Neuronal stem cell (in vitro differentiated cells): ENCODE data around the gene AP3D1. TPM values are rescaled to one million over a fixed set of nuclear protein-coding genes. Genes with fewer than 3 reads are reported as not detected.
A peak's percentile ranks its signal among the peaks of the same experiment; 100 is the strongest.
"Not testable (repeated sequence)": the region's sequence is repeated elsewhere in the genome, so short reads cannot be mapped to it uniquely, and the experiment has no call there.

Experiments
- DNase-seq: peaks from one replicate; pipeline ENCODE4 v3.0.0-alpha.2; 2013; ENCODE audit warnings: low spot score
- H2AFZ ChIP-seq: one replicate; pipeline ENCODE4 v1.6.1; 2013; ENCODE audit warnings: mild to moderate bottlenecking, low read length, inconsistent platforms
- H2AK5ac ChIP-seq: 2 replicates; pipeline ENCODE4 v1.6.1; 2013; ENCODE audit warnings: low read depth, mild to moderate bottlenecking, inconsistent platforms, low read length, moderate library complexity, mixed read lengths
- H2BK120ac ChIP-seq: 2 replicates; pipeline ENCODE4 v1.6.1; 2013; ENCODE audit warnings: low read depth, mild to moderate bottlenecking, inconsistent platforms, low read length, moderate library complexity, mixed read lengths
- H2BK12ac ChIP-seq: one replicate; pipeline ENCODE4 v1.6.1; 2013; ENCODE audit warnings: low read length, inconsistent platforms
- H2BK15ac ChIP-seq: 2 replicates; pipeline ENCODE4 v1.6.1; 2013; ENCODE audit warnings: mild to moderate bottlenecking, low read length, inconsistent platforms, mixed read lengths
- H2BK5ac ChIP-seq: one replicate; pipeline ENCODE4 v1.6.1; 2013; ENCODE audit warnings: inconsistent platforms, mild to moderate bottlenecking, low read length, moderate library complexity
- H3K14ac ChIP-seq: one replicate; pipeline ENCODE4 v1.6.1; 2013; ENCODE audit warnings: low read length, inconsistent platforms
- H3K18ac ChIP-seq: 2 replicates; pipeline ENCODE4 v1.6.1; 2013; ENCODE audit warnings: low read length, inconsistent platforms
- H3K23ac ChIP-seq: 2 replicates; pipeline ENCODE4 v1.6.1; 2013; ENCODE audit warnings: low read depth, mild to moderate bottlenecking, mixed read lengths, low read length, inconsistent platforms; ENCODE audit not compliant: poor library complexity
- H3K27ac ChIP-seq: replicated peaks from 3 replicates; pipeline ENCODE4 v1.5.1; 2013; ENCODE audit warnings: low read length, inconsistent platforms
- H3K27me3 ChIP-seq, 3 experiments: 2 replicates each; pipeline ENCODE4 v1.6.1; 2013; ENCODE audit warnings: low read length in 3 of 3, mild to moderate bottlenecking in 2 of 3, inconsistent platforms in 1 of 3, low read depth in 1 of 3, mixed read lengths in 1 of 3, moderate library complexity in 1 of 3; ENCODE audit not compliant: control insufficient read depth in 3 of 3, insufficient read depth in 3 of 3
- H3K36me3 ChIP-seq, 2 donors: replicated peaks in 1 of 2; 2 replicates each; pipeline ENCODE4 v1.6.1; 2013; ENCODE audit warnings: low read length in 2 of 2; ENCODE audit not compliant: control insufficient read depth in 2 of 2, insufficient read depth in 2 of 2
- H3K4ac ChIP-seq: 2 replicates; pipeline ENCODE4 v1.6.1; 2013; ENCODE audit warnings: inconsistent platforms, mild to moderate bottlenecking, low read length, moderate library complexity
- H3K4me1 ChIP-seq, 2 donors: 1 replicate in 1 of 2; 2 replicates in 1 of 2; pipeline ENCODE4 v1.6.1; 2013; ENCODE audit warnings: low read length in 2 of 2, low read depth in 1 of 2; ENCODE audit not compliant: control insufficient read depth in 2 of 2, insufficient read depth in 1 of 2
- H3K4me2 ChIP-seq: one replicate; pipeline ENCODE4 v1.6.1; 2013; ENCODE audit warnings: mild to moderate bottlenecking, low read length, inconsistent platforms; ENCODE audit not compliant: insufficient read depth, poor library complexity, severe bottlenecking
- H3K4me3 ChIP-seq, 2 donors: 2 replicates each; pipeline ENCODE4 v1.5.1; 2013; ENCODE audit warnings: low read length in 2 of 2, mild to moderate bottlenecking in 2 of 2, inconsistent platforms in 1 of 2, moderate library complexity in 1 of 2
- H3K79me1 ChIP-seq: one replicate; pipeline ENCODE4 v1.6.1; 2013; ENCODE audit warnings: low read depth, mild to moderate bottlenecking, inconsistent platforms, low read length, moderate library complexity
- H3K9ac ChIP-seq: one replicate; pipeline ENCODE4 v1.6.1; 2013; ENCODE audit warnings: mild to moderate bottlenecking, low read depth, low read length, inconsistent platforms; ENCODE audit not compliant: poor library complexity
- H3K9me3 ChIP-seq, 2 donors: replicated peaks in 1 of 2; 2 replicates each; pipeline versions ENCODE3 to v1.6.1; 2013; ENCODE audit warnings: low read length in 2 of 2, mild to moderate bottlenecking in 2 of 2, inconsistent platforms in 1 of 2, low read depth in 1 of 2, mixed read lengths in 1 of 2, moderate library complexity in 1 of 2; ENCODE audit not compliant: control insufficient read depth in 2 of 2, insufficient read depth in 1 of 2
- H4K8ac ChIP-seq: one replicate; pipeline ENCODE4 v1.6.1; 2013; ENCODE audit warnings: low read depth, mild to moderate bottlenecking, inconsistent platforms, low read length, moderate library complexity
- H4K91ac ChIP-seq: one replicate; pipeline ENCODE4 v1.6.1; 2013; ENCODE audit warnings: low read length, low read depth, mild to moderate bottlenecking, inconsistent platforms; ENCODE audit not compliant: poor library complexity
- WGBS, 2 donors: extraction: QIAGEN DNeasy Blood & Tissue Kit; methylation state at CpG; one replicate each; pipeline ENCODE4 v1.1.7; 2013; ENCODE audit warnings: missing lambda C conversion rate in 2 of 2, mixed read lengths in 1 of 2; ENCODE audit not compliant: insufficient read length in 2 of 2, insufficient replicate concordance in 1 of 2; ENCODE audit errors: extremely low coverage in 2 of 2; 5-methylcytosine and 5-hydroxymethylcytosine counted together
- polyA plus RNA-seq, 2 experiments: library from polyadenylated mRNA; stranded (reverse); fragments of 200-250 nt; gene quantifications; one replicate each; pipeline ENCODE4 v1.2.3, GENCODE V29; 2013

The AP3D1 gene
- polyA plus RNA-seq (2013, experiment 1 of 2): 60.6 TPM
- polyA plus RNA-seq (2013, experiment 2 of 2): 60.3 TPM

DNA sequence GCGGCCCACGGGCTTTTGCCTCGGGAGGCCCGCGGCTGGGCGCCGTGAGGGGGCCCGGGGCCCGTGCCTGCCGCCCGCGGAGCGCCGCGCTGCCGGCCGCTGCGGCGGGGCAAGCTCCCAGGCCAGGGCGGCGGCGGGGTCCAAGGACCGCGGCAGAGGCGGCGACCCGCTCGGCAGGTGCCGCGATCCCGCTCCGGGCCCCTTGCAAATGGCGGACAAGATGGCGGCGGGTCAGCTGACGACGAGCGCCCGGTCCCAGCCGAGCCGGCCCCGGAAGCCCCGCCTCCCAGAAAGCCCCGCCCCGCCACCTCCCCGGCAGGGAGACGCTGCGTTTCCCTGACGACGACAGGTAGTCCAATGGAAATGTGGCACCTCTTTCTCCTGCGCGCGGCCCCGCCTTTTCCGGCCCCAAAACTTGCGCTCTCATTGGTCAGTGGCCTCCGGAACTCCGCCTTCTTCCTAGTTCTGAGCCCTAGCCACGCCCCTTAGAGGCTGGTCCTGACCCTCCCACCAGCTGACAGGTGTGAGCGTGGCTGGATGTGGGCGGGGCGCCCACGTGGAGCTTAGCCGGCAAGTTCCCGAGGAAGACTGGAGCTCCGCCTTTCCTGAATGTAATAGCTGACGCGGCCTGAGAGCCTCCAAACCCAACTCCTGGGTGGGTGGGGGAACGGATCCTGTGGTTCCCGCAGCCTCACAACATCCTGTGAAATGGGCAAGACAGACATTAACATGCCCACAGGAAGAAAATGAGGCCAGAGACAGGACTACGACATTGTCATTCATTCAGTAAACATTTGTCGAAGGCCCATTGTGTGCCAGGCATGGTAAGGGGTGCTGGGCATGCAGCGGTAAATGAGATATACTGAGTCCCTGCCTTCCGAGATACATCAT lies at the start of gene AP3D1:
AP3D1 (minus strand) TSS at position 228 of the 891 bp plus-strand sequence. CDS start 232 bp downstream, outside the sequence.
- H2BK120ac ChIP-seq: peak within 1 kb of the TSS; percentile 61
- H3K9ac ChIP-seq: peak within 1 kb of the TSS; percentile 100
- H3K4me1 ChIP-seq: peaks cover 12 to 13% of the 10 kb centered on the region in 2 donors
- peak within 1 kb of the TSS; percentile 82 for H3K14ac ChIP-seq
- no peaks in the 10 kb centered on the region for H3K27me3 ChIP-seq
- peaks cover 0 to 1% of the 10 kb centered on the region in 2 donors for H3K9me3 ChIP-seq
- peak within 1 kb of the TSS; percentile 43 for H4K8ac ChIP-seq
- no peak within 1 kb of the TSS for H3K27ac ChIP-seq
- H2AK5ac ChIP-seq: peak within 1 kb of the TSS; percentile 99
- H3K4me3 ChIP-seq: peak within 1 kb of the TSS; percentile 84 to 99
- peak within 1 kb of the TSS; percentile 66 for H2BK5ac ChIP-seq
- peak within 1 kb of the TSS; percentile 93 for H3K23ac ChIP-seq
- no CpG with 5 or more reads among the region's 74 CpGs for WGBS, 2 donors
- H3K4ac ChIP-seq: peak within 1 kb of the TSS; percentile 95
- H3K18ac ChIP-seq: peak within 1 kb of the TSS; percentile 96
- peak within 1 kb of the TSS; percentile 95 for H3K4me2 ChIP-seq
- H2AFZ ChIP-seq: peak within 1 kb of the TSS; percentile 74
- H3K79me1 ChIP-seq: peaks cover 16% of the 10 kb centered on the region
- peak within 1 kb of the TSS; percentile 92 for H4K91ac ChIP-seq
- no peak within 1 kb of the TSS for H2BK12ac ChIP-seq
- H3K36me3 ChIP-seq: peaks cover 8 to 23% of the 10 kb centered on the region in 2 donors
- peak; percentile 100 for DNase-seq
- H2BK15ac ChIP-seq: no peak within 1 kb of the TSS

DNA sequence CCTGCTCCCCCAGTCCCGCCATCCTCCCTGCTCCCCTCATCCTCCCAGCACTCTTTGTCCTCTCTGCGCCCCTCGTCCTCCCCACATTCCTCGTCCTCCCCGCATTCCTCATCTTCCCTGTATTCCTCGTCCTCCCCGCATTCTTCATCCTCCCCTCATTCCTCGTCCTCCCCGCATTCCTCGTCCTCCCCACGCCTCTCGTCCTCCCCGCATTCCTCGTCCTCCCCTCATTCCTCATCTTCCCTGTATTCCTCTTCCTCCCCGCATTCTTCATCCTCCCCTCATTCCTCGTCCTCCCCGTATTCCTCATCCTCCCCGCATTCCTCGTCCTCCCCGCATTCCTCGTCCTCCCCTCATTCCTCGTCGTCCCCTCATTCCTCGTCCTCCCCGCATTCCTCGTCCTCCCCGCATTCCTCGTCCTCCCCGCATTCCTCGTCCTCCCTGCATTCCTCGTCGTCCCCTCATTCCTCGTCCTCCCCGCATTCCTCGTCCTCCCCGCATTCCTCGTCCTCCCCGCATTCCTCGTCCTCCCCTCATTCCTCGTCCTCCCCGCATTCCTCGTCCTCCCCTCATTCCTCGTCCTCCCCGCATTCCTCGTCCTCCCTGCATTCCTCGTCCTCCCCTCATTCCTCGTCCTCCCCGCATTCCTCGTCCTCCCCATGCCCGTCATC lies 49.4 kb upstream of the AP3D1 start:
- H2BK5ac ChIP-seq, H3K27ac ChIP-seq, H2BK120ac ChIP-seq, H3K18ac ChIP-seq, H2BK15ac ChIP-seq, H3K14ac ChIP-seq, DNase-seq, H3K23ac ChIP-seq, H3K27me3 ChIP-seq, H3K9ac ChIP-seq, H2BK12ac ChIP-seq, H2AK5ac ChIP-seq, H3K9me3 ChIP-seq, H2AFZ ChIP-seq, H4K91ac ChIP-seq, H3K4me3 ChIP-seq, H3K4me2 ChIP-seq, H3K4me1 ChIP-seq, H3K4ac ChIP-seq: not testable (repeated sequence)
- peaks cover 31 to 84% of the 10 kb centered on the region in 2 donors for H3K36me3 ChIP-seq
- 100% methylated on average over 7 to 38 of the region's 50 CpGs for WGBS, 2 donors
- H4K8ac ChIP-seq: peak overlapping the region; percentile 29
- peaks cover 33% of the 10 kb centered on the region for H3K79me1 ChIP-seq

DNA sequence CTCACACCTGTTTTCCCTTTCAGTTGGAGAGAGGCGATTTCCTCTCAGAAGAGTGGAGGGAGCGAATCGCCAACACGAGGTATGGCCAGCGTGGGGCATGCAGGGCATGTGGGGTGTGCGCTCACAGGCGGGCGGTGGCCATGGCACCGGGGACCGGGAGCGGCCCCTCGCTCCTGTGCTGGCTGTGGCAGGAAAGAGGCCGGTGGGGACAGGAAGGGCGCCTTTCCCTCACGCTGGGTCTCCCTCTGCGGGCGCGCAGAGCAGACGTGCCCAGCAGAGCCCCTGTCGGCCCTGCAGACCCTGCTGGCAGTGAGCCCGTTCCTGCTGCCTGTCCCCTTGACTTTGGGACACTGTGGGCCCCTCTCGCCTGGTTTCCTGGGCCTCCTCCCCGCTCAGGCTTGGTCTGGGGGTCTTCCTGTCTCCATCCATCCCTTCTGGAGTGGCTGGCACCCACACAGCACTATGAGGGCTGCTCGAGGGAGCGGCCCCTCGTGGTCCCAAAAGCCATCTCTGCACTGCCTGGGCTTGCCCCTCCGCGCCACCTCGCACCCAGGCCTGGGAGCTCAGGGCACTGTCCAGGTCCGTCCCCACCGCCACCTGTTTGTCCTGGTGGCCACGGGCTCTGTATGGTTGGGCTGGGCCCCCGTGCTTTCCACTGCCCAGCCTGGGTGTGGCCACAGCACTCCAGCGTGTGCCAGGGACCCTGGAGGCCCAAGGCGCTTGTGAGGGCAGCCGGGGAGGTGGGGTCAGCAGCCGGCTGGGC lies 48.7 kb upstream of the AP3D1 start:
- Histone ChIP-seq H3K4me3 (no peak overlapping the region), H3K4me2 (no peak overlapping the region), H2BK12ac (no peak overlapping the region), H3K27ac (no peak overlapping the region), H3K36me3 (peaks cover 37 to 84% of the 10 kb centered on the region in 2 donors), H3K4me1 (peaks cover 0 to 7% of the 10 kb centered on the region in 2 donors), H2AFZ (no peak overlapping the region), H3K14ac (peak overlapping the region; percentile 47), H3K27me3 (no peaks in the 10 kb centered on the region), H2BK15ac (no peak overlapping the region), H4K8ac (peak overlapping the region; percentile 29), H3K4ac (no peak overlapping the region), H2BK120ac (no peak overlapping the region), H3K9ac (no peak overlapping the region), H3K23ac (no peak overlapping the region), H4K91ac (no peak overlapping the region), H2BK5ac (no peak overlapping the region), H2AK5ac (no peak overlapping the region), H3K9me3 (peaks cover 0 to 3% of the 10 kb centered on the region in 2 donors), H3K18ac (peak overlapping the region; percentile 5), H3K79me1 (peaks cover 32% of the 10 kb centered on the region)
- no CpG with 5 or more reads among the region's 37 CpGs for WGBS, 2 donors
- no peak for DNase-seq
